BE2C (cell line): Measurements from ENCODE around the gene BCAR3.

Source experiments
- DNase-seq: peaks from one replicate; pipeline ENCODE4 v3.0.0-alpha.2; 2020
- H3K27me3 ChIP-seq: fragments of 250-450 bp; sonication (Bioruptor Pico); 2 replicates; pipeline ENCODE4 v1.5.1; 2020; ENCODE audit warnings: mild to moderate bottlenecking
- H3K36me3 ChIP-seq: fragments of 250-450 bp; sonication (Bioruptor Pico); 2 replicates; pipeline ENCODE4 v1.5.1; 2020; ENCODE audit warnings: mild to moderate bottlenecking
- H3K4me1 ChIP-seq: fragments of 250-450 bp; sonication (Bioruptor Pico); 2 replicates; pipeline ENCODE4 v1.5.1; 2020
- H3K4me3 ChIP-seq: 2 replicates; pipeline ENCODE4 v1.5.1; 2011; ENCODE audit warnings: low read depth, low read length
- H3K9me3 ChIP-seq: fragments of 250-450 bp; sonication (Bioruptor Pico); 2 replicates; pipeline ENCODE4 v1.5.1; 2020
- TF ChIP-seq, protein P1 (sequence below): IDR thresholded peaks from 2 replicates; pipeline ENCODE4 v1.5.1; 2012; ENCODE audit warnings: mild to moderate bottlenecking, low read depth, low read length

The BCAR3 gene

GRCh38 chr1:93546162-93546863 lies 135.3 kb downstream of the BCAR3 start:
- DNase-seq: no peak
- Histone ChIP-seq H3K9me3 (no peaks in the 10 kb centered on the region), H3K4me1 (no peaks in the 10 kb centered on the region), H3K36me3 (no peaks in the 10 kb centered on the region), H3K27me3 (no peaks in the 10 kb centered on the region), H3K4me3 (no peak overlapping the region)
- TF ChIP-seq, protein P1, sequence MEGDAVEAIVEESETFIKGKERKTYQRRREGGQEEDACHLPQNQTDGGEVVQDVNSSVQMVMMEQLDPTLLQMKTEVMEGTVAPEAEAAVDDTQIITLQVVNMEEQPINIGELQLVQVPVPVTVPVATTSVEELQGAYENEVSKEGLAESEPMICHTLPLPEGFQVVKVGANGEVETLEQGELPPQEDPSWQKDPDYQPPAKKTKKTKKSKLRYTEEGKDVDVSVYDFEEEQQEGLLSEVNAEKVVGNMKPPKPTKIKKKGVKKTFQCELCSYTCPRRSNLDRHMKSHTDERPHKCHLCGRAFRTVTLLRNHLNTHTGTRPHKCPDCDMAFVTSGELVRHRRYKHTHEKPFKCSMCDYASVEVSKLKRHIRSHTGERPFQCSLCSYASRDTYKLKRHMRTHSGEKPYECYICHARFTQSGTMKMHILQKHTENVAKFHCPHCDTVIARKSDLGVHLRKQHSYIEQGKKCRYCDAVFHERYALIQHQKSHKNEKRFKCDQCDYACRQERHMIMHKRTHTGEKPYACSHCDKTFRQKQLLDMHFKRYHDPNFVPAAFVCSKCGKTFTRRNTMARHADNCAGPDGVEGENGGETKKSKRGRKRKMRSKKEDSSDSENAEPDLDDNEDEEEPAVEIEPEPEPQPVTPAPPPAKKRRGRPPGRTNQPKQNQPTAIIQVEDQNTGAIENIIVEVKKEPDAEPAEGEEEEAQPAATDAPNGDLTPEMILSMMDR: no peak

DNA sequence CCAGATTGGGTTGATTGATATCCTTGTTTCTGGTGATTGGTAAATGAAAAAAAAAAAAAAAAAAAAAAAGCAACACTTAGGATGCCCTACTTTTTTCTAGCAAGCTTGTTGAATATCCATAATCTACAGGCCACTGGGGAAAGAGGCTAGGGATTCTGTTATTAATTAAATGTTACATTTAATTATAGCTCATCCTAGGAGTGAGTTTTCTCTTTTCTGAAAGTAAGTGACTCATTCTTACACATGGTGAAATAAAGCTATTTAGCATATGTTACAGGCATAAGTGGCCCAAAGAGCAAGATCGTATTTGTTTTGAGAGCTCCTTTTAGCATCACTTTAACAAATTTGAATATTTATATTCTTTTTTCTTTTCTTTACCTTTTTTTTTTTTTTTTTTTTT lies 139.2 kb downstream of the BCAR3 start:
- no peaks in the 10 kb centered on the region for H3K27me3 ChIP-seq
- DNase-seq: no peak
- H3K4me1 ChIP-seq: no peaks in the 10 kb centered on the region
- H3K9me3 ChIP-seq: no peaks in the 10 kb centered on the region
- no peak overlapping the region for H3K4me3 ChIP-seq
- H3K36me3 ChIP-seq: no peaks in the 10 kb centered on the region
- TF ChIP-seq, protein P1: no peak

DNA sequence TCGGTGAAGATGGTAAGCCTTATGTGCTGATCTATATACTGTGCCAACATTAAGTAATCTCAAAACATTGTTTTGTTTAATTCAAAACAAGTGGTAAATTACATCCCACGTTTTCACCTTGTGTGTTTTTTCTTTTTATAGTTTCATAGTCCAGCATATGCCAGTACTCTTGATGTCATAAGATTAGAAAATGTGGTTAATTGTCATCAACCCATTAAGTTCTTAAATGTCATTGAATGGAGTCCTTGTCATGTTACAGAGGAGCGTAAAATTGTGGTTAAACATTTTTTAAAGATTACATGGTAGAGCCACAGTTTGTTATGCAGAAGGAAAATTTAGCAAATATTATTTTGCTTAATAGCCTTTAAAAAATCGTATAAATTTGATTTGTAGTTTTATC lies 140.6 kb downstream of the BCAR3 start:
- TF ChIP-seq, protein P1: no peak
- DNase-seq: no peak
- no peaks in the 10 kb centered on the region for H3K9me3 ChIP-seq
- H3K27me3 ChIP-seq: no peaks in the 10 kb centered on the region
- H3K4me1 ChIP-seq: no peaks in the 10 kb centered on the region
- H3K4me3 ChIP-seq: no peak overlapping the region
- no peaks in the 10 kb centered on the region for H3K36me3 ChIP-seq

GRCh38 chr1:93537924-93538323 lies 143.7 kb downstream of the BCAR3 start:
- no peaks in the 10 kb centered on the region for H3K27me3 ChIP-seq
- no peaks in the 10 kb centered on the region for H3K9me3 ChIP-seq
- DNase-seq: no peak
- no peak overlapping the region for H3K4me3 ChIP-seq
- H3K4me1 ChIP-seq: no peaks in the 10 kb centered on the region
- no peaks in the 10 kb centered on the region for H3K36me3 ChIP-seq
- TF ChIP-seq, protein P1: no peak

DNA sequence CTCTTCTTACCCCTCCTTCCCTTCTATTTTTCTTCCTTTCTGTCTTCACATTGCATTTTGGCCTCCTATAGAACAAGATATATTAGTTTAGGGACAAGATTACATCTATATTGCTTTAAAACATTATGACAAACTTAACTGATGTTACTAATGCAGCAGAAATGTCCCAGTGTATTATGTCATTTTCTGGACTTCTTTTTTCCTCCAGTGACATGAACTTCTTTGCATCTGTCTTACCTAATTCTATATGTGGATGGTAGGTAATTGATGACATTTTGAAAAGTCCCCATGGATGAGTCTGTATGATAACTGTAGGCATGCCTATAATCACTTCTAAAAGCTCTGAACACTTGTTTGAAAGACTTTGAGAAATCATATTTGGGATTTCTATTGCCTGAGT lies 144.2 kb downstream of the BCAR3 start:
- no peaks in the 10 kb centered on the region for H3K9me3 ChIP-seq
- H3K27me3 ChIP-seq: no peaks in the 10 kb centered on the region
- no peaks in the 10 kb centered on the region for H3K36me3 ChIP-seq
- no peak for DNase-seq
- TF ChIP-seq, protein P1: no peak
- H3K4me3 ChIP-seq: no peak overlapping the region
- H3K4me1 ChIP-seq: no peaks in the 10 kb centered on the region

DNA sequence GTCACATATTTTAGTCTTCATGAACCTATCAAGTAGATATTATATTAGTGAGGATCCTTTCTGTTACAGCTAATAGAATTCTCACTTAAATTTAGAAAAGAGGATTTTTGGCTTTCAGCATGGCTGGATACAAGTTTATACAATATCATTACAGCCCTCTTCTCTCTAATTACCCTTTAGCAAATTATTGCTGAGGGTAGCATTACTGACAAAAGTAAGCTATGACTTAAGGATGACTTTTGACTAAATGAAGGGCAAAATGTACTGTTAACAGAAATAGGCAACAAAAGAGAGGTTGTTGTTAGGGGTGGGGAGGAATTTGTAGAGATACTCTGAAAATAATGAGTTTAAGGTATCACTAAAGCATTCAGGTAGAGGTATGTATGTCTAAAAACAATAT lies 148.0 kb downstream of the BCAR3 start:
- TF ChIP-seq, protein P1: no peak
- DNase-seq: no peak
- Histone ChIP-seq H3K27me3 (no peaks in the 10 kb centered on the region), H3K4me3 (no peak overlapping the region), H3K9me3 (no peaks in the 10 kb centered on the region), H3K4me1 (no peaks in the 10 kb centered on the region), H3K36me3 (no peaks in the 10 kb centered on the region)
